ENCODE measurements around the gene FREM3.
"Not testable (repeated sequence)": the region's sequence is repeated elsewhere in the genome, so short reads cannot be mapped to it uniquely, and the experiment has no call there.

The FREM3 gene

DNA sequence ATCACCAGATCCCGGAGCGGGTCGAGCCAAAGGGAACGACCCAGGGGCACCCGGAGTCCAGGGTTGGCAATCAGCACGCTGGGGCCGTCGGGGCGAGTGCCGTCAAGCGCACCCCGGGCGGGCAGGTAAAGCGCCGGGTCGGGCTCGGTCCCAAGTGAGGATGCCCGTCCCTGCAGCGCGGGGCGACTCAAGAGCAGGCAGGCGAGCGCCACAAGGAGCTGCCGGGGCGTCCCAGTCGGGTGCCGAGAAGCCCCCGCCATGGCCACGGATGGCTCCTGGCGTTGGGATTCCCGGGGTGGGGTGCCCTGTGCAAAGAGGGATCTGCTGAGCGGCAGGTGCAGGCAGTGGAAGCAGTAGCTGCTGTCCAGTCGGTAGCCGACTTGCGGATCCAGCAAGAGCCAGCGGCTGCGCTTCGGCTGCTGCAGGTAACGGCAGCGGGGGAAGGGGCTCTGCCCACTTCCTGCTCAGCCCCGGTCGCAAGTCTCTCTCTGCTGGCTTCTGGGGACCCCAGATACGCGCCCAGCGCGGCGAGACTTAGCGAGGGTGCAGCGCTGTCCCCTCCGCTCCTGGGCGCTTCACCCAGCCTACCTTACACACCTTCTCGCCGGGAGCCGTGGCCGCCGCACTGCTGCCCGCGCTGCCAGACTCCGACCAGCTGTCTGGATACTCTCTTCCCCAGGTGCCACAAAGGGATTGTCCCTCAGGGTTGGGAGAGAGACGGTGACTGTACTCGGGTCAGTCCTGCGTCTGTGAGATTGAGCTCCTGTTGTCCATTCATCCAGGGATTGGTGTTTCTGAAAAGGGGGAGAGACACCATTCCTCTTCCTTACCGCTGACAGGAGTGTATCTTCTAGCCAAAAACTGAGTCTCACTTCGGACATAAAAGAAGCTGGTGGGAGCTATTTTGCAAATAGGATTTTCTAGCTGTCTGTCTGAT, at the start of gene FREM3:
TSS of gene FREM3 (minus strand) at position 260 of the 937 bp plus-strand sequence. CDS start at position 260, 0 bp downstream.
- no peak for DNase-seq

DNA sequence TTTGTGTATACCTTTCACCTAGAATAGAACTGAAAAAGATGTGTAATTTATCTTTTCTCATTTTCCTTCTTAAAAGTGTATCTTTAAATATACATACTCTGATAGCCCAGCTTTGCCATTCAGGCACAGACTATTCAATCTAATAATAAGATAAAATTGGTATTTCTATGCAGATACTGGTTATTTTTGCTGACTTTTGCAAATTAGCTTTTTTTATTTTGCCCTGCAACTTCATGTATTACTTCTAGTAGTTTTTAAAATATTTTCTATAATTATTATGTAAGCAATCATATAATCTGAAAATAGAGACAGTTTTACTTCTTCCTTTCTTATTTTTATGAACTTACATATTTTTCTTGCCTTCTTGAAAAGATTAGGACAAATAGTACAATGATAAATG, 45.4 kb upstream of the FREM3 start:
- no peak for DNase-seq

DNA sequence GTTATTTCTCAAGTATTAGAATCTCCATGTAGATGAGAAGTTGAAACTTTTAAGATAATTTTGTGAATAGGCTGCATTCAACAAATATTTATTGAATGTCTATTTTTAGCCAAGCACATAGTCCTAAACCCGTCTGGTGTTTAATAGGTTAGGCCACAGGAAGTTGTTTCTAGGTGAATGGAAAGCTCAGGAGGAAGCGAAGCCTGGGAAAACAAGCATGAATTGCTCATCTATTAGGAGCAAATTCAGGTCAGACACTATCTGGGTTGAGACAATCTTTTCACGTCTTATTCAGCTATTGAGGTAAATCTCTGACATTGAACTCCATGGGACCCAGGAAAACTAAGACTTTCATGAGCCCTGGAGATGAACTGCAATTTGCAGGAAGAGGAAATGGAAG, 43.1 kb upstream of the FREM3 start:
- DNase-seq: no peak

DNA sequence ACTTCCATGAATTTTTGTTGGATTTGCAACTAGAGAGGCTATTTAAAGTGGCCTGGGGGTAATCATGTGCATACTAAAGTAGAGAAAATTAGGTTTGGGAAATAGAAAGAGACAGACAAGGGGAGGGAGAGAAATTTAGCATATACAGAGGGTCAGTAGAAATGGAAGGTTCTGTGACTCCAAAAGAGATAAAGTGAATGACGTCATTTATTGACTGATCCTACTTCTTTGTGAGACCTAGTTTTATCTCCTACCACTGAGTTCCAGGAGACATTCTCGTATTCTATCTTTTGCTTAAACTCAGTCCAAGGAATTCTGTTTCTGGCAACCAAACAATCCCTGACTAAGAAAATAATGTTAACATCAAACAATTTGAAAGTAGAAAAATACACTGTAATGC, 42.4 kb upstream of the FREM3 start:
- no peak for DNase-seq

DNA sequence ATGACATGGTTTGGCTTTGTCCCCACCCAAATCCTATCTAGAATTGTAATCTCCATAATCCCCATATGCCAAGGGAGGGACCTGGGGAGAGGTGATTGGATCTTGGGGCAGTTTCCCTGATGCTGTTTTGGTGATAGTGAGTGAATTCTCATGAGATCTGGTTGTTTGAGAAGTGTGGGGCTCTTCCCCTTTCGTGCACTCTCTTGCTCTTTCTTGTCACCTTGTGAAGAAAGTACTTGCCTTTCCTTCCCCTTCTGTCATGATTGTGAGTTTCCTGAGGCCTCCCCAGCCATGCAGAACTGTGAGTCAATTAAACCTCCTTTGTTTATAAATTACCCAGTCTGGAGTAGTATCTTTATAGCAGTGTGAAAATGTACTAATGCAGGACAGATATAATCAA, 36.4 kb upstream of the FREM3 start:
- no peak for DNase-seq

DNA sequence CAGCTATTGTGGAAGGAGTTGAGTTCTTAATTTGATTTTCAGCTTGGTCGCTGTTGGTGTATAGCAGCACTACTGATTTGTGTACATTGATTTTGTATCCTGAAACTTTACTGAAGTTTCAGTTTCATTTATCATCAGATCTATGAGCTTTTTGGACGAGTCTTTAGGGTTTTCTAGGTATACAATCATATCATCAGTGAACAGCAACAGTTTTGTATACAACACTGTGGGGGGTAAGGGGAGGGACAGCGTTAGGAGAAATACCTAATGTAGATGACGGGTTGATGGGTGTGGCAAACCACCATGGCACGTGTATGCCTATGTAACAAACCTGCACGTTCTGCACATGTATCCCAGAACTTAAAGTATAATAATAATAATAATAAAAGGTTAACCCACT, 35.6 kb upstream of the FREM3 start:
- not testable (repeated sequence) for DNase-seq

DNA sequence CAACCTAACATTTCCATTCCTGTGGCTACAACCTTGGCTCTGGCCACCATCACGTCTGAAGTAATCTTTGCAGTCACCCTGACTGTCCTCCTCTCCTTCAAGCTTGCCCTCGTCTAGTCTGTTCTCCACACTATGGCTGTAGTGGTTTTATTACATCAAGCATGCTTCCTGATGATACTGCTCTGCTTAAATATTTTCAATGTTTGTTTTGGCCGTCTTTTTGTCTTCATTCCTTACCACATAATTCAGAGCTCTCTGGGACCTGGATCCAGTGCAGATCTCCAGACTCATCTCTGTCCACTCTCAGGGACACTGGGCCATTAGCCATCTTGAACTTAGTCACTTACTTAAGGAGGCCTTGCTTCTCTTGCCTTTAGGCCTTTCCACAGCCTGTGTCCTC, 27.7 kb upstream of the FREM3 start:
- no peak for DNase-seq

DNA sequence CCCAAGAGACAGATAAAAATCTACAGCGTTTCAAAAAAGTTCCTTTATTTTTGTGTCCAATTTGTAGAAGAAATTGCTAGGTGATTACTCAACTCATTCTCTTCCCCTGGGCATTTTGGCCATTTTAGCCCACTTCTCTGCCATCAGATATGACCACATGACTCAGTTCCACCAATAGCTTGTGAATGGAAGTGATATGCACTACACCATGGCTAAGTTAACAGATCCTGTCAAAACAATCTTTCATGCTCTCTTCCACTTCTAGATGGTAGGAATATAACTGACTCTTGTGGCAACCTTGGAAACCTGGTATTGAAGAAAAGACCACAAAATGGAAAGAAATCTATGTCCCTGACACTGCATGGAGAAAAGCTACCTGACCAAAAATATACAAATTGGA, 26.2 kb upstream of the FREM3 start:
- no peak for DNase-seq

DNA sequence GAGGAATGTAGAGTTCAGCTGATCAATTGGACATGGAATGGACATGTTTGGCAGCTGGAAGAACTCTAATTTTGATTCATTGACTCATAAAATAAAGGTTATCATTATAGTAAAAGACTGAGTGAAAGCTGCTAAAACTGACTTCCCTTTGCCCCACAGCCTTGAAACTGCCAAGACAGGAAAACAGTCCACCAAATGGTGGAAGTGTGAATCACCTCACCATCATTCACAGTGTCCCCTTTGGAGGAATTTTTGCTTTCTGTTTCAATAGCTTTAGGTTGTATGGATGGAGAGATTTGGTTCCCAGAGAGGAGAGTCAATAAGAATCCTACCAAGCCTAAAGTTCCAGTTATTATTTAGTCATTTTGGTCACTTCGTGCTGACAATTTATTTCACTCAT, 20.8 kb upstream of the FREM3 start:
- DNase-seq: peak; percentile 25

DNA sequence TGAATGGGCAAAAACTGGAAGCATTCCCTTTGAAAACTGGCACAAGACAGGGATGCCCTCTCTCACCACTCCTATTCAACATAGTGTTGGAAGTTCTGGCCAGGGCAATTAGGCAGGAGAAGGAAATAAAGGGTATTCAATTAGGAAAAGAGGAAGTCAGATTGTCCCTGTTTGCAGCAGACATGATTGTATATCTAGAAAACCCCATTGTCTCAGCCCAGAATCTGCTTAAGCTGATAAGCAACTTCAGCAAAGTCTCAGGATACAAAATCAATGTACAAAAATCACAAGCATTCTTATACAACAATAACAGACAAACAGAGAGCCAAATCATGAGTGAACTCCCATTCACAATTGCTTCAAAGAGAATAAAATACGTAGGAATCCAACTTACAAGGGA, 18.3 kb upstream of the FREM3 start:
- not testable (repeated sequence) for DNase-seq

DNA sequence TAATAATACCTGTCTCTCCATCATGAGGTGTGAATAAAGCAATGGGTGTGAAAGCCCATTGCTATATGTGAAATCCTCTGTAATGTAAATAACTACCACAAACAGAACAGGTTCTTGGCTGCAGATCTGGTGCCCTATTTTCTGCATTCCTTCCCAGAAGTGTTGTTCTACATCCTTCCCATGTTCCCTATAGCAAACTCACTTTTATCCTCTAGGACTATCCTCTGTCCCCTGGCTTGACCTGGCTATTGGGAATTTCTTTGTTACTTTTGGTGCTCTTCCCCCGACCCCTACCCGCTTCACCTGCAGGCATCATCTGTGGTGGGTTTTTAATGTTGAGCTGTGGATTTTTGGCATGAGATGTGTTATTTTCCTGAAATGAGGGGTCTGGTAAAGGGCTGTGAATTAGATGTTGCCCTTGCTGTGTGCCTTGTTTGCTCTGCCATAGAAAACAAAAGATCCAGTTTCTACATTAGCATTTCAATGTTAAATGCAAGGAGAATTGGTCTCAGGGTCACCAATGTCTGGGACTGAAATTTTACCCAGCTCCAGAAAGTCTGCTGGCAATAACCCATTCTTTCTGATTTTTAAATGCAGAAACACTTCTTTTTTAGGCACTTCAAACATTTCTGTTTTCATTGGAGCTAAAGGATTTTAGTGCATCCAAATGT, 13.6 kb upstream of the FREM3 start:
- no peak for DNase-seq

DNA sequence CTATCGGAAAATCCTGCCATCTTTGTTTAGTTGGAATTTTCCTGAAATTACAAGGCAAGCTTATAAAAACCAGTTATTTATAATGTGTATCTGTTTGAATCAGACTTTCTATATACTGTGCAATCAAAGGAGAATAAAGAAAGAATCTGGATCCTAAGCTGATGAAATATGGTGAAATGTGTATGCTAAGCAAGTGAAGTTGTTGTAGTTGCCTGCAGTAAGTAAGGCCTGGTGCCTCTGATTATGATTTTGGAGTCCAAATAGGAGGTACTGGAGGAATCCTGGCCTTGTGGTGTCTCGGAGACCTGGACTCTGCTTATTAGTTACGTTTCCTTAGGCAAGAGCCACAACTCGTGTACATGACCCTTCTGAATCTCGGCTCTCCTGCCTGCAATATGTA, 13.1 kb upstream of the FREM3 start:
- peak; percentile 58 for DNase-seq

DNA sequence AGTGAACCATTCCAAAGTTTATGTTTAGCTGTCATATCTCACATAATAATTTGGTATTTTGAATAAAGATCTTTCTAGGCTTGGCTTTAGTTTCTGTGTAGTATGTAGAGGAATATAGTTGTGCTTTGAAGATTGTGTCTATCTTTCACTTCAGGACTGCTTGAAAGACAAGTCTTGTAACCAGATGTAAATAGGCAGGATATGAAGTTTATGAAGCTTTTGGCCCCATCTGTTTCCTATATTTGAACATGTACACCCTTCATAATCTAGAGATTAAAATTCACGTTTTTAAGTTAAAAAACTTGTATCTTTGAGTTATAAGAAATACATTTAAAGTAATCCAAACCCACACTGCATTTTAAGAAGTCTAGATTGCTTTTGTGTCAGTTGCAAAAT, 11.7 kb upstream of the FREM3 start:
- no peak for DNase-seq

DNA sequence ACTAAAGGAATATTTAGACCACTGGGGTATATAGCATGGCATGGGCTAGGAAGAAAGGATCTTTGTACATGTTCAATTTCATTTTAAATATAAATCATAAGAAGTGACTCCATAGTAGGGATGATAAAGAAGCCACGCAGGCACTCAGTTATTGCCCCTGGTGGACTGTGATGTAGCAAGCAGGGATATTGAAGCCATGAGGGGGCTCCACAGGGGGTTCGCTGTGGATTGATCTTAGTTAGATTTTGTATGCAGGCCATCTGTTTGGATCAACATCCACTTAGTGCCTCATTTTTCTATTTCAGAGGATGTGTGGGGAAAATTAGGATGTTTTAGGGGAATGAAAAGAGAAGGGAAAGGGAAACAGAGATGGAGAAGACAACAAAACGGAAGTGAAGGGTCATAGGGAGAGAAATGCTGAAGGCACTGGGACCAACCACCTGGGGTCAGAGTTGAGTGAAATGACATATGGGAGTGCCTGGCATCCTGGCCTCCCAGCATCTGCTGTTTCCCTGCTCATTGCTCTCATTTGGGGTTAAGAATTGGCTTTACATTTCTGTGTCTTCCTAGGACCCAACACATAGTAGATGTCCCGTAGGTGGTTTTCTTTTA, 11.2 kb upstream of the FREM3 start:
- DNase-seq: no peak

DNA sequence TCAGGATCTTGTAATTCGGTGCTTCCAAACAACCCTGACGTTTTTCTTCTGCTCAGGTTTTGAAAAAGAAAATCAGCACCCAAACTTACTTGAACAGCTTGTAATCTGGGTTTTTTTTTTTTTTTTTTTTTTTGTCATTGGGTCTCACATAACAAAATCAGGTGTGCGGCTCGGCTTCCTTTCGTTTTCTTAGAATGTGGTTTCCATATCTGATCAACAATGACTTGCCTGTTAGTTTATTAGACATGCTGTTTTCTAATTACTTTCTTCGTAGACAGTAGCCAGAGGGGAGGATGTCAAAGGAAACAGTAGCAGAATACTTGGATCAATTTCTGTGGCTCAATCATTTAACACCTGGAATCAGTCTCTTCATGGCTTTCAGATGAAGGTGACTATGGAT, 890 bp upstream of the FREM3 start:
- DNase-seq: peak; percentile 49

DNA sequence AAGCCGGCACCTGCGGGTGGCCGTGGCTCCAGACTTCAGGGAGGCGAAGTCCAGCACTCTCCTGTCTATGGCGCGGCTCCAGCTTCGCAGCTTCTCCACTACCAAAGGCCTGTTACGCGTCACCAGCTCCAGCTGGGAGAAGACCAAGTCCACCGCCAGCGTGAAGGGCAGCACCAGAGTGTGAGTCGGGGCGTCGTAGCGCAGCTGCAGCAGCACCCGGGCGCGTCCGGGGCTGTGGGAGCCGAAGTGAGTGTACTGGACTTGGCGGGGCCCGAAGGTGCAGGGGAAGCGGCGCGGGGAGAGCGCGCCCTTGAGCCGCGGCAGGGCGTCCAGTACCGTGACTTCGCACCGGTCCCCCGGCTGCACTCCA, 444 bp downstream of the FREM3 start:
- no peak for DNase-seq

DNA sequence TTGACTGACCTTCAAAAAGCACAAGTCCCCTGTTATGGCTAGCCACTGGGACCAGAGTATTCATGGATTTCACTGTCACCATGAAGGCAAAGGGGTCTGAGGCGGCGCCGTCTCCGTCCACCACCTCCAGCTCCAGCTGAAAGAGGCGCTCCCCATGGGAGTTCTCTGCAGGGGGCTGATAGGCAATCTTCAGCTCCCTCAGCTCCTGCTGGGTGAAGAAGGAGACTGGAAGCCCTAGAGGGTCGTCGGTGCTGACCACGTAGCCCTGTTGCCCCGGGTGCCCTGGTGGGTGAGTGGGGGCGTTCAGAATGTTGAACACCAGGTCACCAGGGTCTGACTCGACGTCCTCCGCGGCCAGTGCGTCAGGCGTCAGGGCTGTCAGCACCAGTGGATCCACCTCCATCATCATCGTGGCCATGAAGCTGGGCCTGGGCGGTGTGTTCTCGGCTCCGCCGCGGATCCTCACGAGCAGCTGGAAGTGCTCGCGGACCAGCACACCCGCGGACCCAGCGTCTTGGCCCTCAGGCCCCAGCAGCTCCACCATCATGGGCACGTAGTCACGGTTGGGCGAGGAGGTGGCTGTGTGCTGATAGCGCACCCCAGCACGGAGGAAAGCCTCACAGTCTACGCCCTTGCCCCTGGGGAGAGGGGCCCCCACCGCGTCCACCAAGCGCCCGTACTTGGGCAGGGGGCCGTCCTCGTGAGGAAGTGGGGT, 987 bp downstream of the FREM3 start:
- no peak for DNase-seq

DNA sequence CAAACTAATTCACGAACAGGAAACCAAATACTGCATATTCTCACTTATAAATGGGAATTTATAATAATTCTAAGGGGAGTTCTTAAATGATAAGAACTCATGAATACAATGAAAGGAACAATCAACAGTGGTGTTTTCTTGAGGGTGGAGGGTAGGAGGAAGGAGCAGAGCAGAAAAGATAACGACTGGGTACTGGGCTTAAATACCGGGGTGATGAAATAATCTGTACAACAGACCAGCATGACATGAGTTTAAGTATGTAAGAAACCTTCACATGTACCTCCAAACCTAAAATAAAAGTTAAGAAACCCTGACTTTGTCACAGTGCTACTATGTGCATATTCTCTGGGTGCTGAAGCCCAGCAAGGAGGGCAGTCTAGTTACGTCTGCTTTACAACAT, 6.6 kb downstream of the FREM3 start:
- no peak for DNase-seq

DNA sequence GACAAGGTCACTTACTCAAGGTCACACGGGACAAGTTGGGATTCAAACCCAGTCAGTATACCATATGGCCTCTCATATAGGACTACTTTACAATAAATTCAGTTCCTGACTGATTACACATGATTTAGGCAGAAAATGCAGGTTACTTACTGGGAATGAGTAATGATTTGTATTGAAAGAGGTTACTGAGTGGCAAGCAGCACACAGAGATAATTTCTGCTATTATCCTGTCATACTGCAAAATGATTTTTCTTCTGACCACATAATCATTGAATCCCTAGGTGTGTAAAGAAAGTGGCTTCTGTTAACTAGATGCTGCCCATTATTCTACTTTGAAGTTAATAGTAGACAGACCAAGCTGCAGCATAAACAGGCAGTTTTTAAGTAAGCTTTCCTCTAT, 8.2 kb downstream of the FREM3 start:
- no peak for DNase-seq

DNA sequence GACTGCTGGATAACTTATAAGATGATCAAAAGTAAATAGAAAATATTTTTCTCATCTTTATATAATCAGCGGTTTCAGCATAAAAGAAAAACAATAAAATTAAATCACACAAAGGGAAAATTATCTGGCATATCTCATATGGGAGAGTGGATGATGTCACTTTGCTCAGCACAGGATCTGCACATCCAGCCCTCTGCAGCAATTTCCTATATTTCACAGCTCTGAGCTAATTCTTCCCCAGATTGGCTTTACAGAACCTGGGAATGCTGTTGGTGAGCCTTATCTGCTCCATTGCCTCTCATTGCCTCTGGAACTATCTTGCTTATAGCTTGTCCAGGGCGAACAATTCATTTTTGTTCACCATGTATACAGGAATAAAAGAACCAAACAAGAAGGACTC, 21.0 kb downstream of the FREM3 start:
- DNase-seq: no peak

DNA sequence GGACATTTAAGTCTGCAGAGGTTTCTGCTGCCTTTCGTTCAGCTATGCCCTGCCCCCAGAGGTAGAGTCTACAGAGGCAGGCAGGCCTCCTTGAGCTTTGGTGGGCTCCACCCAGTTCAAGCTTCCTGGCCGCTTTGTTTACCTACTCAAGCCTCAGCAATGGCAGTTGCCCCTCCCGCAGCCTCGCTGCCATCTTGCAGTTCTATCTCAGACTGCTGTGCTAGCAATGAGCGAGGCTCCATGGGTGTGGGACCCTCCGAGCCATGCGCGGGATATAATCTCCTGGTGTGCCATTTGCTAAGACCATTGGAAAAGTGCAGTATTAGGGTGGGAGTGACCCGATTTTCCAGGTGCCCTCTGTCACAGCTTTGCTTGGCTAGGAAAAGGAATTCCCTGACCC, 26.8 kb downstream of the FREM3 start:
- DNase-seq: not testable (repeated sequence)

DNA sequence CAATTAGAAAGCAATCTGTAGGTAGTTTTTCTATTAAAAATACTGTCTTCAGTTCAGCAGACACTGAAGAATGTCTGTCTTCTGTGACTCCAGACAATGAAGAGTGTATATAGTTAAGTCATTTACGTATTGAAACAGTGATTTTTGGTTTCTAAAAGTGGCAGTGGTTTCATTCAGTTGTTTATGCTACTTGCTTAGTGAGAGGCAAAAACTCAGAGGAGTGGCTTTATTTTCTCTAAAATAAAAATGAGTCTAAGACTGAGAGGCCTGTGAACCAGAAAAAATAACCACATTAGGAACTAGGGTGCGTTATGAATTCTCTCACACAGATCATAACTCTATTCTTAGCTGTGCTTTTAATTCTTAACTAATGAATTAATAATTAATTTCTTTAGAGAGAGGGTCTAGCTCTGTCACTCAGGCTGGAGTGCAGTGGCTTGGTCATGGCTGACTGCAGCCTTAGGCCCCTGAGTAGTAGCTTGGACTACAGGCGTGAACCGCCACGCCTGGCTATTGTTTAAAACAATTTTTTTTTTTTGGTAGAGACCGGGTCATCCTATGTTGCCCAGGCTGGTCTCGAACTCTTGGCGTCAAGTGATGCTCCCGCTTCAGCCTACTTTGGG, 31.4 kb downstream of the FREM3 start:
- no peak for DNase-seq

DNA sequence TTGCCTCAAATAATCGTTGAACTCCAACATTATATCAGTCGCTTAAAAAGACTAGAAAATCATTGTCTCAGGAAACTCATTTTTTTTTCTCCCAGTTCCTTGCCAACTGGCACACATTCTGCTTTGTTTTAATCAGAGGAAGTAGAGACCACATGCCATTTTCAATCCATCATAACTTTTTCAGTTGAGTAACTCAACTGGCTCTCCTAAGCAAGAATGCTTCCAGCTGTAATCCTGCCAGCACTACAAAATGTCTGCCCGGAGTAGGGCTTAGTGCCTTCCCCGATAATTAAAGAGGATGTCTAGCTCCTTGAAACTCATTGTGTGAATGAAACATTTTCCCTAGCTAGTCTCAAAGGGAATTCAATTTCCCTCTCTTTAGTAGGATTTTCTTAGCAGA, 33.0 kb downstream of the FREM3 start:
- no peak for DNase-seq

Measured in OCI-M1 (cell line).